Hematopoietic multipotent progenitor cell treated with erythropoietin and hydrocortisone succinate and interleukin-3 and kit ligand, for 6 days (in vitro differentiated cells): ENCODE measurements around the gene GLIS2.
A peak's percentile ranks its signal among the peaks of the same experiment; 100 is the strongest.

Experiments
- DNase-seq: peaks from one replicate; pipeline ENCODE4 v3.0.0-alpha.2; 2015

The GLIS2 gene

DNA sequence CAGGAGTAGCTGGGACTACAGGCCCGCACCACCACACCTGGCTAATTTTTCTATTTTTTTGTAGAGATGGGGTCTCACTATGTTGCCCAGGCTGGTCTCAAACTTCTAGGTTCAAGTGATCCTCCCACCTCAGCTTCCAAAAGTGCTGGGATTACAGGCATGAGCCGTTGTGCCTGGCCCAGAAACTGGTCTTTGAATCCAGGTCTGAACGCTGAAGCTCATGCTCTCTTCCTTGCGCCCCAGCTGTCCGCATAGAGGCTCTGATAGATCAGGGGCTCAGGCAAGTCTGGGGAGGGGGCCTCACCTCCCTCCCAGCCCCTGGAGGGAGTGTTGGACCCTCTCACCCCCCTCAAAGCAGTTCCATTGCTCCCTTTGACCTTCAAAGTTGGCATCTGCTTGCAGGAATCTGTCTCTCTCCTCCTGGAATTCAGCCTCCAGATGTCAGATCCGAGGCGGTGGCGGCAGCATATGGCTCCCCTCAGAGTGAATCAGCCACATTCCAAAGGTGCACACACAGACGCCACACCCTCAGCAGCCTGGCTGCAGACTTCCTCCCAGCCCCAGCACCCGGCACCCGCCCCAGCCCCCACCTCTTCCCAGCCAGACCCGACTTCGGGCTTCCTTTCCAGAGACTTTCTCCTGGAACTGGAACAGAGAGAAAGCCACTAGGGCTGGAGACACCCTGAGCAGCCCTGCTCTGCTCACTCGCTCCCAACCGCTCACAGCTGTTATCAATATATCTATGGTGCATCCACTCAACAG, 16.9 kb upstream of the GLIS2 start:
- no peak for DNase-seq

DNA sequence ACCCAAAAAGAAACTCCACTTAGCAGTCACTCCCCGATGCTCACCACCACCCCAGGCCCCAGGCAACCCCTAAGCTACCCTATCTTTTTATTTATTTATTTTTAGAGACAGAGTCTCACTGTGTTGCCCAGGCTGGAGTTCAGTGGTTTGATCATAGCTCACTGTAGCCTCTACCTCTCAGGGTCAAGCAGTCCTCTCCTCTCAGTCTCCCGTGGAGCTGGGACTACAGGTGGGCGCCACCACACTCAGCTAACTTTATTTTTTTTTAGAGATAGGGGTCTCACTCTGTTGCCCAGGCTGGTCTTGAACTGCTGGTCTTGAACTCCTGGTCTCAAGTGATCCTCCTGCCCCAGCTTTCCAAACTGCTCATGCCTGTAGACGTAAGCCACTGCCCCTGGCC, 14.7 kb upstream of the GLIS2 start:
- DNase-seq = no peak

DNA sequence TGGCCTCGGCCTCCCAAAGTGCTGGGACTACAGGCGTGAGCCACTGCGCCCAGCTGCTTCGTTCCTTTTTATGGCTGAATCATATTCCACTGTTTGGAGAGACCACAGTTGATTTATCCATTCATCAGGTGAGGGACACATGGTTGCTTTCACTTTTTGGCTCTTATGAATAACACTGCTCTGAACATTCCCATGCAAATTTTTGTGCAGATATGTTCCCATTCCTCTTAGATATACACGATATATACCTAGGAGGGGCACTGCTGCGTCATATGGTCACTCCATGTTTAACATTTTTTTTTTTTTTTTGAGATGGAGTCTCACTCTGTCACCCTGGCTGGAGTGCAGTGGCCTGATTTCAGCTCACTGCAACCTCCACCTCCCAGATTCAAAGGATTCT, 13.9 kb upstream of the GLIS2 start:
- no peak for DNase-seq

DNA sequence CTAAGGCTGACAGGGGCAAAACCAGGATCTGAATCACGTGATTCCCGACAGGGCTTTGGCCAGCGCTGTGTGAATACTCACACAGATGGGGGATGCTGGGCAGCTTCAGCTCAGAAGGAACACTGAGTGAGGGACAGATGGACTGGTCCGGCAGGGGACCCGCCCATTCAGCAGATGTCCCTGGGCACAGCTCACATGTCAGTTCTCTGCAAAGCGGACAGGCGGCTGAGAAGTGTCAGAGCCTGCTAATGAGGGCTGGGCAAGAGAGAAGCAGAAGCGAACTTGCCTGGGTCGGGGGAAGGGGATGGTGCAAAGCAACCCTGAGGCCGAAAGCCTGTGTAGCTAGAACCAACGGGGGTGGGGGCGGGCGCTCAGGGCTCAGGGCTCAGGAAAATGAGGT, 11.9 kb upstream of the GLIS2 start:
- DNase-seq = no peak

GRCh38 chr16:4306470-4307214, 9.2 kb upstream of the GLIS2 start:
- DNase-seq = no peak

DNA sequence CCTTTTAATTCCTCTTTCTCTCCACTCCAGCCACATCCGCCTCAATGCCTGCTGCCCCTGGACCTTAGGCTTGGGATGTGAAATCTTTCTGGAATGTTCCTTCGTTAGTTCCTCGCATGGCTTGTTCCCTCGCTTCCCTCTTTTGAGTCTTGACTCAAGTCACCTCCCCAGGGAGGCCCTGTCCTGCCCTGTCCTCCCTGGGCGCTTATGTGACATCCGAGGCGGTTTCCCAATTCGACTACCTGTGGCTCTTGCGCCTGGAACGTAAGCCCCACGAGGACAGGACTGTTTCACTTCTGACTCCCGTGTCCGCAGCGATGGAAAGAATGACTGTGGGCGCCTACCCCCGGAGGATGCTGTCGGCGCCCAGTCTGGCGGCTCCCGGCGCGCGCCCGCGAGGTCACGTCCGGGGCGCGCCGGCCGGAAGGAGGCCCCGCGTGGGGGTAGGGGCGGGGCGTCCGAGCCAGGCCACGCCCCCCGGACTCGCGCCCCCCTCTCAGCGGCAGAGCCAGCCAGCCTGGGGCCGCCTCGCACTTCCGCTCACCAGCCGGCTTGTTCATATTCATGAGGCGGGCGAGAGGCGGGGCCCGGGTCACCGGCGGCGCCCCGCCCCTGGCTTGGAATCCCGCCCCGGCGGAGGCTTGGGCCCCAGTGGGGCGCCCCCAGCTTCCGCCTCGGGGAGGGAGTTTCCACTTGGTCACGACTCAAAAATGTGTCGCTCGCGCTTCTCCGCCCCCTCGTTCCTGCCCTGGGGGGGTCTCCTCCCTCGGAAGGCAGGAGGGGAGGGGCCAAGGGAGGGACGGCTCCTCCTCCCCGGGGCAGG, 8.4 kb upstream of the GLIS2 start:
- peak; percentile 97 for DNase-seq

DNA sequence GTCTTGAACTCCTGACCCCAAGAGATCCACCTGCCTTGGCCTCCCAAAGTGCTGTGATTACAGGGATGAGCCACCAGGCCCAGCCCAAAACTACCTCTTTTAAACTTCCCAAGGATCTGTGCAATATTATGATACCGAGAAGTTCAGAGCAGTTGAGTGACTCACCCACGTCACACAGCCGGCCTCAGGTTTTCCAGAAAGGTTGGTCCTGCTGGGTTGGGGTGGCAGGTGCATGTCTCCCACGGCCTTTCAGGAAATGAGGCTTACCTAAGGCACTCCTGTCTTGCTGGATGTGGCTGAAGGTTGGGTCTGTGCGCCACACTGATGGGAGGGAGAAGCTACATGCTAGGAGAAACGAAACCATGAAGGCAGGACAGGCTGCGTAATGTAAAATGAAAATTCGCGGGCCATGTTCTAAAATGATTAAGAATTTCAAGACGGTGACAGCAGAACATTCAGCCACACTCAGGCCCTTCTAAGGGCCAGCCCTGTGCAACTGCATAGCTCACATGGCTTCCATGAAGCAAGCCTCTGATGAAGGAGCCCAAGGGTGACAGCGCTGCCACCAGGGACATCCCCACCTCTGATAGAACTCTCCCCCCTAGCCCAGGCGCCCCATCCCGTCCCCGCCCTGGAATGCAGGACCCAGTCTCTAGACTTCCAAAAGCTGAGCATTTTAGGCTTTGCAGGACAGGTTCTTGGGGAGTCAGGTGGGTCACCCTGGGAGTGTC, 6.6 kb upstream of the GLIS2 start:
- no peak for DNase-seq

DNA sequence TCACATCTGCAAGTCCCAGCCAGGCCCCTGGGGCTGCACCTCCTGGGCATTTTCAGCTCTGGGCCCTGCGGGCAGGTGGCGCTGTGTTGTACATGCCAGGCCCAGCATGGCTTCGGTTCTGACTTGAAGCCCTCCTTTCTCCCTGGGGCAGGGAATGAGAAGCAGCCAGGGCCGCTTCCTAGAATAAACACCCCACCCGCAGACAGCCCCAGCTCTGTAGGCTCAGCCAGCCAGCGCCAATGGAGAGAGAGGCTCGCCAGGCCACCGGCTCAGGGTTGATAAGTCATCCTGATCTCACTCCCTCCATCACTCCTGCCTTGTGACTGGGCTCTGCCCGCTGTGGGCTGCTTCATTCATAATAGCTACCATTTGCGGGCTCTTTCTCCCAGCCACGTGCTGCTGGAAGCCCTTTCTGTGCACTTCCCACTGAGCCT, 6.0 kb upstream of the GLIS2 start:
- peak; percentile 82 for DNase-seq

DNA sequence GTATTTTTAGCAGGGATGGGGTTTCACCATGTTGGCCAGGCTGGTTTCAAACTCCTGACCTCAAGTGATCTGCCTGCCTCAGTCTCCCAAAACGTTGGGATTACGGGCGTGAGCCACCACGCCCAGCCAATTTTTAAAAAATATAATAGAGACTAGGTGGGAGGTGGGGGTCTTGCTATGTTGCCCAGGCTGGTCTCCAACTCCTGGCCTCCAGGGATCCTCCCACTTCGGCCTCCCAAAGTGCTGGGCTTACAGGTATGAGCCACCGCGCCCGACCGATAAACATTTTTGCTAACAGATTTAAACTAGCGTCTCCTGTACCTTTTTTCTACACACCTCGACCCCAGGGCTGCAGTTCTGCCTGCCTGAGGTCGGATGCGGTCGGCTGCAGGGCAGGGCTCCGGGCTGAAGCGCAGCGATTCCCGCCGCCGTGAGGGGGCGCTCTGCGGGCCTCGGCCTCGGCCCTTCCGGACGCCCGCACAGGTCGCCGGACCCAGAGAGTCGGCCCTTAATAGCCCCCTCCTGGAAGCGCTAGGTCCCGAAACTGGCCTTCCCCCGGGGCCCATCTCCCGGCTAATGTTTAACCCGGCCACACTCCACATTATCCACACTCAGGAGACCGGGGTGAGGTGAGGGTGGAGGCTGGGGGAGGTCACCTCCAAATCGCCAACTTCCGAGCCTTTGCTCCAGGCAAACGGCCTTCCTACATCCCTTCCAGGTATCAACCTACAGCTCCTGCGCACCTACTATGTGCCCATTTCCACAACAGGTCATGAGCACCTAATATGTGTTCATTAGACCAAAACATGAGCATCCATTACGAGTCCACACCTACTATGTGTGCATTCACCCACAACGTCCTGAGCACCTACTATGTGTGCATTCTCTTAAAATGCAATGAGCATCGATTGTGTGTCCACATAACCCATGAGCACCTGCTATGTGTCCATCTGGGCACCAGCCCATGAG, 2.0 kb upstream of the GLIS2 start:
- DNase-seq = peak; percentile 56

DNA sequence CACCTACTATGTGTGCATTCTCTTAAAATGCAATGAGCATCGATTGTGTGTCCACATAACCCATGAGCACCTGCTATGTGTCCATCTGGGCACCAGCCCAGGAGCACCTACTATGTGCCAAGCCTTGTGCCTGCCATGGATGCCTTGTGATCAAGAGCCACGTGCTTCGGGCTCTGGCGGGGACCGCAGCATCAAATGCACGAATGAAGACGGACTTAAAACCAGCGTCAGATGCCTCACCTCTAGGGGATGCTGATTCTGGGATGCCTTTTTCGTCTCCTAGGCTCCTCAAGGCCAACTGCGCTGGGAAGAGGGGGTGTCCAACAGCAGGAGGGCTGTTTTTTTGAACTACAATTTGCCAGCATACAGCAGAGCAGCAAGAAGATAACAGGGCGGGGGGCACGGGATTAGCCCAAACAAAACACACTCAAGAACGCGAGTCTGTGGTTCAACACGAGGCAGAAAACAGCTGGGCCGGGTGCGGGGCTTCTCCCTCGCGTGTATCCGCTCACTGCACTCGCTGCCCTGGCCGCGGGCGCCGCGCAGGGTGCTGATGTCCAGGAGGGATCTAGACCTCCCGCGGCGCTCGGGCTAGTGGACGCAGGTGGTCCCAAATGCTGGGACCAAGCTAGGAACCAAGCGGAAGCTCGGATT, 1.2 kb upstream of the GLIS2 start:
- DNase-seq = peak; percentile 53

DNA sequence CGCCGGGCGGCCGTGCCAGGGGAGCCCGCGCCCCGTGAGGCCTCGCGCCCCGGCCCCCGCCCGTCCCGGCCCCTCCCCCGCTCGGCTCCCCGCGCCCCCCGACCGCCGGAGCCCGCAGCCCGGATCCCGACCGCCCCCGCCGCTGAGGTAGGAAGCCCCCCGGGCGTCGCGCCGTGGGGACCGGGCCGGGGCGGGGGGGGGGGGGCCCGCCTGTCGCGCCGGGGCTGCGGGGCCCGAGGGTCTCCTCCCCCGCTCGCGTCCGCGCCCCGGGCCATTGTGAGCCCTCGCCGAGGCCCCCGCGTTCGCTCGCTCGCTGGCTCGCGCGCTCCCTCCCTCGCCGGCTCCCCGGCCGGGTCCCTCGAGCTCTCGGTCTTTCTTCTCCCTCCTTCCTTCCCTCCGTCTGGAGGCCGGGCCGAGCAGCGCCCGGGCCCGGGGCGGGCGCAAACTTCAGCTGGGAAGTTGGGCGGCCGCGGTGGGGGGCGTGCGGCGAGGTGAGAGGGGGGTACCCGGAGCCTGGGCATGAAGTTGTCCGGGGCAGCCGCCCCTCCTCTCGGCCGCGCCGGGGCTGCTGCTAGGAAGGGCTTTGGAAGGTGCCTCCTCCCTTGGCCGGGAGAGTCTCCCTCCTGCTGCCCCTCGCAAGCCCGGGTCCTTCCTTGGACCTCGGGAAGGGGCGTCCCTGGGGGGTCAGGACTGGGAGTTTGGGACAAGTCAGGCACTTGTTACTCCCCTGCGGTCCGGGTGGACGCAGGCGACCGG, 419 bp downstream of the GLIS2 start:
- no peak for DNase-seq

DNA sequence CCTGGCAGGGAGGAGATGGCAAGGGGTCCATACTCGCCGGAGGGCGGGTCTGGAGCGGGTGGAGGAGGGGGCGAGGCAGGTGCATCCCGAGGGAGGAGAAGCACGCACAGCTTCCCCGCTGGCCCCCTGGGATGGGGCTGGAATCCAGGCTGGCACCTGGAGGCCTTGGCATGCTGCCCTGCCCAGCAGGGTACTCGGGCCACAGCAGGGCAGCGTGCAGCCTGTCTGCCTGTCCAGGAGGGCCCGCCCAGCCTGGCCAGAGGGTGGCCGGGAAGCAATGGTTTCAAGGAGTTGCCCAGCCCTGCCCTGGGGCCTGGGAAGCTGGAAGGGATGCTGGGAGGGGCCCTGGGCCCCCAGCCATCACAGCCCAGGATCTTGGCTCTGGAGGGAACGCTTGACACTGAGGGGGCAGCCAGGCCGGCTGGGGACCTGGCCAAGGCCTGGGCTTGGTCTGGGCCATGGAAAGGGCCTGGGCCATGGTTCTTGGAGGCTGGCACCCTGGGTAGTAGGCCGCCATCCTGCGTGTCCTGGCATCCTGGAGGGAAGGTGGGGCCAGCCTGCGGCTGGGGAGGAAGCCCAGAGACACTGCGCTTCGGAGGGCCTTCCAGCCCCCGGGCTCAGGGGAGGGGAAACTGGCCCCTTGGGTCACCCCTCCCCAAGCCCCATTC, 1.1 kb downstream of the GLIS2 start:
- no peak for DNase-seq

GRCh38 chr16:4317532-4318450, 1.9 kb downstream of the GLIS2 start:
- no peak for DNase-seq

DNA sequence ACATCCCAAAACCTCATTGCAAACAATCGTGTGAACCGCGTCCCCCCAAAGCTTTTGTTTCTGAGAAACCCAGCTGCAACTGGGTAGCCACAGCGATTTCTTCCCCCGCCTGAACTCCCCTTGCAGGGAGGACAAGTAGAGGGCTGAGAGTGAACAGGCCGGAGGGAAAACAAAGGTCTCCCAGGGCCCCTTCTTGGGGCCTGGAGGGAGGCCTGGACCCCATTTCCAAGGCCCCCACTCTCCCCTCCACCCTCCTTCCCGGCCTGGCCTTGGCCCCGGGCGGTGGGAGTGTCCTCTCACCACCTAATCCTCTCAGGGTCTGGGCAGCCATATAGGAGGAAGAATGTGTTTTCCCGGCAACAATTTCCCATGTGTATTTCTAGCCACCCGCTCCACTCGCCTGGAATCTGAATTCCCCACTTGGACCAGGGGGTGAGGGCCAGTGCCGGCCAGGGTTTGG, 2.6 kb downstream of the GLIS2 start:
- no peak for DNase-seq

DNA sequence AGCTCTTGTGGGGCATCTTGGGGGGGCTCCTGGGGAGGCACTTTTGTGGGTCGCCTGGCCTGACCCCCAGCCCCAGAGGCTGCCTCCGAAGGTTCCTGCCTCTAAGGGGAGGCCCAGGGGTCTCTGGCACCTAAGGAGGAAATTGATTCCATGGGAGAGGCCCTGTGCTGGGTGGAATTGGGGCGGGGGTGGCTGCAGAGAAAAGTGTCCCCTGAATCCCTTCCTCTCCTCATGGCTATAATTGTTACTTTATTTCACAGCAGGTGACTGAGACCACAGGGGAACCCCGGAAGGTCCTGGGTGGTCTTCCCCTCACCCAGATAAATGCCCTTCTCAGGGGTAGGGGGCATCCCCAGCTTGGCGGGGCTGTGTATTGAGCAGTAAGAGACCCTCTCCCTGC, 3.1 kb downstream of the GLIS2 start:
- no peak for DNase-seq

GRCh38 chr16:4319454-4320421, 3.9 kb downstream of the GLIS2 start:
- DNase-seq = peak; percentile 73

GRCh38 chr16:4320571-4321137, 4.8 kb downstream of the GLIS2 start:
- no peak for DNase-seq
